ENCODE results near the gene OR9G1. TPM values are rescaled to one million over a fixed set of nuclear protein-coding genes. Genes with fewer than 3 reads are reported as not detected.
"Not testable (repeated sequence)": the region's sequence is repeated elsewhere in the genome, so short reads cannot be mapped to it uniquely, and the experiment has no call there.

OR9G1 gene
- not detected in 2 replicates for total RNA-seq

DNA sequence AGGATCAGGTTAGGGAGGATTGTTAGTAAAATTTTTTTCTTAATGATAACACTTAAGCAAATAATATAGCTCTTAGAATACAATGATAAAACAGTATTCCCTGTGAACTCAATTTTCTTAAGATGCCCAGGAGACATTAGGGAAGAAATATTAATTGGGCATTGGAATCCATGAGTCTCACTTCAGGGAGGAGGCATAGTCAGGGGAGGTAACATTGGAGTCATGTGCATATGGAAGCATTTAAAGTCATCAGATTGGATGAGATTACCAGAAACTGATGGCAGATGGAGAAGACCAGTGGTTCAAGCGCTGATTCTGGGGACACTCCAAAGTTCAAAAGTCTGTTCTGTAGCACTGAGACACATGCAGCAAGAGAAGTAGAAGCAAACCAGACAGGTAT, at the start of gene OR9G1:
Gene OR9G1, plus strand, starts transcription at position 301 of the 400 bp plus-strand sequence. CDS start 1,293 bp downstream, outside the sequence.
- DNase-seq (ENCODE audit: low read depth), result no peak

DNA sequence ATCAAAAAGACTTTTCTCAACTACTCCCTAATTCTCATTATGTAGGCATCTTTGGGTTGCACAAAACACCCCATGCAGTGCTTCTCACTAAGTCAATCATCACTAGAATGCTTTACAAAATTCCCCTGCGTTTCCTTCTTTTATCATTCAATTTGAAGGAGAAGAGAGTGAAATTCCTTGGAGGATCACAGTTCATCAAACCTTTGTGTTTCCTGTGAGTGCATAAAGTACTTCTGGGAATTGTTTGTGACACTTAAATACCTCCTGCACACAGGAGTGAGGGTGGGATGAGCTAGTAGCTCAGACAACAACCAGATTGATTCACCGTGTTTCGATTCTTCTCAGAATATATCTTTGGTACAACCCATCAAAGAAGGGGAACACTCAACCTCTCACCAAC, 39.1 kb upstream of the OR9G1 start:
- DNase-seq (ENCODE audit: low read depth), result no peak

DNA sequence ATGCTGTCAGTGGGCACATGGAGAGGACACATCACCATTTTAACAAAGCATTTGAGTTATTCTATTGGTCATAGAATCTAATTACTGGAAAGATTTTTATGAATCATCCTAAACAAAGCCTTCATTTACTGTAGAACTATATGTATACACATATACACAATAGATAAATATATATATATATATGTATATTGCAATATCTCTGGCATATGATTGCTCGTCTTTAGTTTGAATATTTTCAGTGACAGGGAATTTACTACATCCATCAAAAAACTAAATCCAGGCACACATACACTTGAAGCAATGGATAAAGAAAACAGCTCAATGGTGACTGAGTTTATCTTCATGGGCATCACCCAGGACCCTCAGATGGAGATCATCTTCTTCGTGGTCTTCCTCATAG, 35.5 kb upstream of the OR9G1 start, which contains the start of gene OR5AR1:
Gene OR5AR1, plus strand, starts transcription at position 301 of the 400 bp plus-strand sequence. Its CDS starts 0 bp downstream, at position 301.
- no peak for DNase-seq (ENCODE audit: low read depth)

- no peak for DNase-seq (ENCODE audit: low read depth)
These were observed 27.9 kb upstream of the OR9G1 start for GRCh38 chr11:56670984-56671383.

GRCh38 chr11:56688554-56689100, 10.3 kb upstream of the OR9G1 start:
- no peak for DNase-seq (ENCODE audit: low read depth)

- not testable (repeated sequence) for DNase-seq (ENCODE audit: low read depth)
These were observed 7.7 kb upstream of the OR9G1 start for GRCh38 chr11:56691179-56691578.

- no peak for DNase-seq (ENCODE audit: low read depth)
These were observed 5.5 kb upstream of the OR9G1 start for GRCh38 chr11:56693428-56693827.

- no peak for DNase-seq (ENCODE audit: low read depth)
These were observed 1.5 kb downstream of the OR9G1 start for GRCh38 chr11:56700242-56700913.

DNA sequence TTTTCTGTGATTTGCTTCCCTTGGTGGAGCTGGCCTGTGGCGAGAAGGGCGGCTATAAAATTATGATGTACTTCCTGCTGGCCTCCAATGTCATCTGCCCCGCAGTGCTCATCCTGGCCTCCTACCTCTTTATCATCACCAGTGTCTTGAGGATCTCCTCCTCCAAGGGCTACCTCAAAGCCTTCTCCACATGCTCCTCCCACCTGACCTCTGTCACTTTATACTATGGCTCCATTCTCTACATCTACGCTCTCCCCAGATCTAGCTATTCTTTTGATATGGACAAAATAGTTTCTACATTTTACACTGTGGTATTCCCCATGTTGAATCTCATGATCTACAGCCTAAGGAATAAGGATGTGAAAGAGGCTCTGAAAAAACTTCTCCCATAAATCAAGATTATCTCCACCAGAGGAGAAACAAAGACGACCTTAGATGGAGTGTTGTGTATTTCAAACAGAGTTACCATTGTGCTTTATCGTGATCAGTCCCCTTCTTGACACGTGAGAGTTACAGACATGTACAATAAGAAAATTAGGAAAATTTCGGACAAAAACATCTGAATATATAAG, 2.1 kb downstream of the OR9G1 start:
- no peak for DNase-seq (ENCODE audit: low read depth)

DNA sequence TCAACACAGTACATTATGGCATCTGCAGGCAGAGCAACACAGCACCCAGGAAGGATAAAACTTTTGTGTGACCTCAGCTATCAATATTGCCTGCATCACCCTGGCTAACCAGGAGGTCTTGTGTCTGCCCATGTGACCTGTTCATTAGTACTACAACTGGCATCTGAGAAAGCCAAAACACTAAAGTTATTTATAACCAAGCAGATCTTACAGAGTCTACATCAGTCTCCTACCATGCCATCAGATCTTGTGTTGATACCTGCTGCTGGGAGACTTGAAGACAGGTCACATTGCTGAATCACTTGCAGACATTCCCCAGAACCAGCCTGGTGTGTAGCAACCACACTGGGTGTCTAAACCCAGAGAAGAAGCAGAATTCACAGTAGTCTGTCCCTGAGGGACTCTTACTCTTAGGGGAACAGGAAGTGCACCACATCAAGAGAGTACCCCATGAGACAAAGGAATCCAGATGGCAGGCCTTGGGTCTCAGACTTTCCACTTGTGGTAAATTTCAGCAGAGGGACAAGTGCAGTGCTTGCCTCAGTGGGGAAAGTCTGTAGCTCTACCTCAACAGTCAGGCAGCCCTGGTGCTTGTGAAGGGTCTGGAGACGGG, 7.0 kb downstream of the OR9G1 start:
- DNase-seq (ENCODE audit: low read depth), result no peak

DNA sequence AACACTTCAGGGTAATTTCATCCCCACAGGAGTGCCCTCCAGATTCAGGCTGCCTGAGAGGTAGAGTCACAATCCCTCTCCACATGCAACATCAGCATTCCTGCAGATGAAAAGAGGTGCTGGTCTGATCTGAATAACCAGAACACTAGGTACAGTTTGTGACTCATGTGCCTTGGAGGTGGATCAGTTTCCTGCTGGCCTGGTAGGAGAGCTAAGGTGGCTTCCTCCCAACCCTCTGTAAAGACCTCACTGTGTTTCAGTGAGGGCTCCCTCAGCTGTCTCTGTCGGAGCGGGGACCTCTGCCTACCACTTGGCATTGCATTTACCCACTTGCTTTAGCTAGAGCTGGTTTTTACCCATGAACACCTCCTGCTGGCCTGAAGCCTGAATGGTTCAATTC, 7.6 kb downstream of the OR9G1 start:
- DNase-seq (ENCODE audit: low read depth), result no peak

DNA sequence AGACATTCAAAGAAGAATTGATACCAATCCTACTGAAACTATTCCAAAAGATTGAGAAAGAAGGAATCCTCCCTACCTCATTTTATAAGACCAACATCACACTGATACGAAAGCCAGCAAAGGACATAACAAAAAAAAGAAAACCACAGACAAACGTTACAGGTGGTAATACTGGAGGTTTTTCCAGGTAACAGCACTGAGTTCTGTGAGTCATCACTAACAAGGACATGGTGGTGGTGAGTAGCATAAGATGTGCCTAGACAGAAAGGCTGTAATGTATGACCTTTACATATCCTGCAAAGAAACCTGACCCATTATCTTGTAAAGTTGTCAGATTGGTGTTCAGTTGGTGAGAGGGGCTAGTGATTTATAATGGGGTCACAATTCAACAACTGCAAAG, 15.3 kb downstream of the OR9G1 start:
- no peak for DNase-seq (ENCODE audit: low read depth)

- DNase-seq (ENCODE audit: low read depth), result no peak
These were observed 17.5 kb downstream of the OR9G1 start for GRCh38 chr11:56716379-56716854.

DNA sequence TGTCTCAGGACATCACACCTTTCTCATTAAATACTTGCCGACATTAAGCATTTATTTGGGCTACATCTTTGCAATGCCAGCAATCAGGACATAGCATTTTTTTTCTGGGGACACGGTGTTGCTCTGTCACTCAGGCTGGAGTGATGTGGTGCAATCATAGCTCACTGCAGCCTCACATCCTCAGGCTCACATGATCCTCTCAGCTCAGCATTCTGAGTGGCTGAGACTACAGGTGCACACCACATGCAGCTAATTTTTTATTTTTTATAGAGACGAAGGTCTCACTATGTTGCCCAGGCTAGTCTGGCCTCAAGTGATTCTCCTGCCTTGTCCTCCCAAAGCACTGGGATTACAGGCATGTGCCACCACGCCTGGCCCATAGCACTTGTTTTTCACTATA, 21.6 kb downstream of the OR9G1 start:
- DNase-seq (ENCODE audit: low read depth), result no peak

- no peak for DNase-seq (ENCODE audit: low read depth)
These were observed 41.2 kb downstream of the OR9G1 start for GRCh38 chr11:56740107-56740506.

DNA sequence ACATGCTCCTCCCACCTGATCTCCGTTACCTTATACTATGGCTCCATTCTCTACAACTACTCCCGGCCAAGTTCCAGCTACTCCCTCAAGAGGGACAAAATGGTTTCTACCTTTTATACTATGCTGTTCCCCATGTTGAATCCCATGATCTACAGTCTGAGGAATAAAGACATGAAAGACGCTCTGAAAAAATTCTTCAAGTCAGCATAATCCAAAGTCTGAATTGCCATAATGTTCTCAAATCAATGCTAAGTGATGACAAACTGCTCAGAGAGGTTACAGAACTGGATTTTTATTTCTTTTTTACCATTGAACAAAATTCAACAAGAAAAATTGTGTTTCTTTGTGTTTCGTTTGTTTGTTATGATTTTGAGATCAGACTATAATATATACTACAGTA, 42.0 kb downstream of the OR9G1 start:
- no peak for DNase-seq (ENCODE audit: low read depth)

DNA sequence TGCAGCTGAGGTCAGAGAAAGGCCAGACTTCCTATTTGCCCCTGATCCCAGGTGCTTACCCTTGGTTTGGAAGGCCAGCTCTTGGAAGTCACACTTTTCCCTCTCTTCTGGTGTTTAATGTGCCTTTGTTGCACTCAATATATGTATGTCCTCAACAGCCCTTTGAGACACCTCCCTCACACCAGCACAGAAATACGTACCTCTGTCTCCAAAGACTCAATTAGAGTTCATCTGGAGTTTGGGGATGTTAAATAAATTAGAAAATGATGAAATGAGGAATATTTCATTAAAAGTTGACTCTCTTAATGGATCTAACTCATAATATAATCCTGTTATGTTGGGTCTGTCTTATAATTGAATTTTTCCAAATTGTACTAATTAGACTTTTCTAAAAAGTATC, 49.7 kb downstream of the OR9G1 start, which contains the start of gene OR9G4:
Gene OR9G4, minus strand, starts transcription at position 101 of the 400 bp plus-strand sequence. CDS start 4,931 bp downstream, outside the sequence.
- DNase-seq (ENCODE audit: low read depth), result no peak

DNA sequence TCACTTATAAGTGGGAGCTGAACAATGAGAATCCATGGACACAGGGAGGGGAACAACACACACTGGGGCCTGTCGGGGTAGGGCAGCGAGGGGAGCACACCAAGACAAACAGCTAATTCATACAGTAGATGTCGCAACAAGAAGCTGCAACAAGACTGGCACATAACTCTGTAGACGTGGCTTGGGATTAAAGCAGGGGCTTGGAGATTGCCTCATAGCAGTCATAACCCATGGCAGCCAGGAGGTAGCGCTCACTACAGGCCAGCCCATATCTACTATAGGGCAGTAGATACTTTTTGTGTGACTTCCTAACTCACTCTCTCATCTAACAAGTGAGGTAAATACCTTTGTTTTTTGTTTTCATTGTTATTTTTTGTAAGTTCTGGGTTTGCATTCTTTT, 51.3 kb downstream of the OR9G1 start:
- no peak for DNase-seq (ENCODE audit: low read depth)

- DNase-seq (ENCODE audit: low read depth), result no peak
These were observed 52.6 kb downstream of the OR9G1 start for GRCh38 chr11:56751480-56751879.
